HEK293T (cell line): Measurements from ENCODE around the gene CHD6.

ENCODE experiments used
- BHLHE40 ChIP-seq: fragments of 450-650 bp; IDR thresholded peaks from 2 replicates; pipeline ENCODE4 v1.6.1; 2016; ENCODE audit warnings: mild to moderate bottlenecking, moderate library complexity, borderline replicate concordance
- CTBP1 ChIP-seq: fragments of 450-650 bp; IDR thresholded peaks from 2 replicates; pipeline ENCODE4 v1.6.1; 2016; ENCODE audit warnings: borderline replicate concordance
- FOXM1 ChIP-seq: fragments of 450-650 bp; IDR thresholded peaks from 2 replicates; pipeline ENCODE4 v1.6.1; 2017; ENCODE audit warnings: mild to moderate bottlenecking, borderline replicate concordance

- TF ChIP-seq BHLHE40 (no peak), FOXM1 (no peak), CTBP1 (no peak)
Measured at GRCh38 chr20:41632896-41633295, 14.7 kb upstream of the CHD6 start.
